HG03159 (cell line): ENCODE results near the gene HCN2.
"Not testable (repeated sequence)": the region's sequence is repeated elsewhere in the genome, so short reads cannot be mapped to it uniquely, and the experiment has no call there.

Experiments
- ATAC-seq: cut with Tn5 transposase; IDR thresholded peaks from one replicate; pipeline ENCODE4 v1.9.1; 2021; ENCODE audit warnings: mild to moderate bottlenecking, moderate library complexity; ENCODE audit not compliant: unreplicated experiment

Gene HCN2

GRCh38 chr19:584240-585001 is 5.3 kb upstream of the HCN2 start:
- ATAC-seq = no peak

- ATAC-seq = not testable (repeated sequence)
Observed at GRCh38 chr19:585146-585545, 4.5 kb upstream of the HCN2 start.

- no peak for ATAC-seq
Observed at GRCh38 chr19:585551-586110, 4.0 kb upstream of the HCN2 start.

GRCh38 chr19:588093-588740 is 1.5 kb upstream of the HCN2 start:
- no peak for ATAC-seq

GRCh38 chr19:588741-589692 is 664 bp upstream of the HCN2 start:
- no peak for ATAC-seq

GRCh38 chr19:590396-590745 is 690 bp downstream of the HCN2 start:
- ATAC-seq = no peak

GRCh38 chr19:590750-591098 is 1.0 kb downstream of the HCN2 start:
- ATAC-seq = no peak

- no peak for ATAC-seq
Observed at GRCh38 chr19:591099-591958, 1.6 kb downstream of the HCN2 start.

GRCh38 chr19:592101-592500 is 2.4 kb downstream of the HCN2 start:
- no peak for ATAC-seq

GRCh38 chr19:593055-593454 is 3.4 kb downstream of the HCN2 start:
- no peak for ATAC-seq

GRCh38 chr19:593505-593904 is 3.8 kb downstream of the HCN2 start:
- no peak for ATAC-seq

GRCh38 chr19:594265-594870 is 4.7 kb downstream of the HCN2 start:
- ATAC-seq = no peak

GRCh38 chr19:595326-596262 is 5.9 kb downstream of the HCN2 start:
- no peak for ATAC-seq

GRCh38 chr19:596263-596655 is 6.6 kb downstream of the HCN2 start:
- no peak for ATAC-seq

GRCh38 chr19:597406-598315 is 8.0 kb downstream of the HCN2 start:
- ATAC-seq = no peak

- ATAC-seq = no peak
Observed at GRCh38 chr19:601310-601709, 11.6 kb downstream of the HCN2 start.

GRCh38 chr19:601790-602189 is 12.1 kb downstream of the HCN2 start:
- no peak for ATAC-seq
